K562 (cell line): ENCODE results near the gene BNIPL. TPM values are rescaled to one million over a fixed set of nuclear protein-coding genes. Genes with fewer than 3 reads are reported as not detected.

ENCODE experiments used
- BACH1 ChIP-seq: fragments of 200-800 bp; sonication (Bioruptor generic); IDR thresholded peaks from 2 replicates; pipeline ENCODE4 v1.6.1; 2016; ENCODE audit warnings: missing genetic modification characterization, missing compliant biosample characterization
- KDM5B ChIP-seq: fragments of 200-600 bp; sonication (generic); IDR thresholded peaks from 2 replicates; pipeline ENCODE4 v1.6.1; 2012; ENCODE audit warnings: low read depth, mild to moderate bottlenecking, moderate library complexity, low read length, control low read depth, inconsistent platforms; ENCODE audit not compliant: insufficient replicate concordance
- MTA2 ChIP-seq: fragments of 450-650 bp; IDR thresholded peaks from 2 replicates; pipeline ENCODE4 v1.6.1; 2016; ENCODE audit warnings: low read depth
- NFRKB ChIP-seq: fragments of 450-650 bp; IDR thresholded peaks from 2 replicates; pipeline ENCODE4 v1.6.1; 2016; ENCODE audit warnings: low read depth
- NR1H2 ChIP-seq: sonication (generic); formaldehyde crosslinking; IDR thresholded peaks from 2 replicates; pipeline ENCODE4 v1.4.0; 2020; ENCODE audit warnings: mild to moderate bottlenecking, missing genetic modification reagents
- RBBP5 ChIP-seq: fragments of 200-600 bp; sonication (generic); IDR thresholded peaks from 2 replicates; pipeline ENCODE4 v1.6.1; 2012; ENCODE audit warnings: borderline replicate concordance, mild to moderate bottlenecking, low read length, control low read depth, inconsistent platforms; ENCODE audit not compliant: insufficient read depth, poor library complexity, severe bottlenecking
- SMARCA5 ChIP-seq: fragments of 450-650 bp; IDR thresholded peaks from 2 replicates; pipeline ENCODE4 v1.6.1; 2016
- SMARCB1 ChIP-seq: IDR thresholded peaks from 2 replicates; pipeline ENCODE4 v1.6.1; 2011; ENCODE audit warnings: improper control_type of control experiment, low read depth; ENCODE audit not compliant: insufficient read length
- ZFX ChIP-seq: sonication (generic); formaldehyde crosslinking; IDR thresholded peaks from 2 replicates; pipeline ENCODE4 v1.8.0; 2022; ENCODE audit warnings: mild to moderate bottlenecking, missing genetic modification reagents, moderate library complexity
- polyA plus RNA-seq, 8 experiments: library from polyadenylated mRNA; depleted of rRNA in 4 of 8; stranded (reverse) in 5 of 8; unstranded in 3 of 8; fragments of >200 nt; fragmentation: Nextera tagmentation in 2 of 8; fragmentation: Illumina TruSeq in 1 of 8; extraction: Ambion mirVana in 2 of 8; extraction: Trizol in 1 of 8; gene quantifications; 2 replicates each; pipeline versions ENCODE4 v1.2.1 to v1.2.3, GENCODE V29; 2011 to 2014; ENCODE audit warnings: inconsistent platforms in 1 of 8, missing spikeins in 1 of 8
- total RNA-seq, 7 experiments: library from RNA; depleted of rRNA in 6 of 7; stranded (reverse); fragments of >200 nt in 6 of 7; fragmentation: Illumina TruSeq in 2 of 7; extraction: Trizol in 2 of 7; gene quantifications; 2 replicates each; pipeline versions ENCODE4 v1.2.1 to v1.2.3, GENCODE V29; 2011 to 2021; ENCODE audit warnings: low replicate concordance in 1 of 7
- TF ChIP-seq, protein P1 (sequence below): fragments of 200-400 bp; formaldehyde crosslinking; IDR thresholded peaks from 2 replicates; pipeline ENCODE4 v1.6.1; 2017; ENCODE audit warnings: mild to moderate bottlenecking, low read depth, low read length, moderate library complexity
- TF ChIP-seq, protein P2 (sequence below): fragments of 250-450 bp; sonication (Bioruptor Pico); IDR thresholded peaks from 2 replicates; pipeline ENCODE4 v1.9.0; 2021; ENCODE audit warnings: mild to moderate bottlenecking
- TF ChIP-seq, protein P3 (sequence below): IDR thresholded peaks from 2 replicates; pipeline ENCODE4 v1.6.1; 2016; ENCODE audit warnings: missing genetic modification characterization, missing compliant biosample characterization

Gene BNIPL
- total and polyA plus RNA-seq, 9 of the 15 experiments (the other 6 are each of a cell fraction or from before 2014, with no cell fraction given): 0.08 to 1.4 (median 0.68) TPM

DNA sequence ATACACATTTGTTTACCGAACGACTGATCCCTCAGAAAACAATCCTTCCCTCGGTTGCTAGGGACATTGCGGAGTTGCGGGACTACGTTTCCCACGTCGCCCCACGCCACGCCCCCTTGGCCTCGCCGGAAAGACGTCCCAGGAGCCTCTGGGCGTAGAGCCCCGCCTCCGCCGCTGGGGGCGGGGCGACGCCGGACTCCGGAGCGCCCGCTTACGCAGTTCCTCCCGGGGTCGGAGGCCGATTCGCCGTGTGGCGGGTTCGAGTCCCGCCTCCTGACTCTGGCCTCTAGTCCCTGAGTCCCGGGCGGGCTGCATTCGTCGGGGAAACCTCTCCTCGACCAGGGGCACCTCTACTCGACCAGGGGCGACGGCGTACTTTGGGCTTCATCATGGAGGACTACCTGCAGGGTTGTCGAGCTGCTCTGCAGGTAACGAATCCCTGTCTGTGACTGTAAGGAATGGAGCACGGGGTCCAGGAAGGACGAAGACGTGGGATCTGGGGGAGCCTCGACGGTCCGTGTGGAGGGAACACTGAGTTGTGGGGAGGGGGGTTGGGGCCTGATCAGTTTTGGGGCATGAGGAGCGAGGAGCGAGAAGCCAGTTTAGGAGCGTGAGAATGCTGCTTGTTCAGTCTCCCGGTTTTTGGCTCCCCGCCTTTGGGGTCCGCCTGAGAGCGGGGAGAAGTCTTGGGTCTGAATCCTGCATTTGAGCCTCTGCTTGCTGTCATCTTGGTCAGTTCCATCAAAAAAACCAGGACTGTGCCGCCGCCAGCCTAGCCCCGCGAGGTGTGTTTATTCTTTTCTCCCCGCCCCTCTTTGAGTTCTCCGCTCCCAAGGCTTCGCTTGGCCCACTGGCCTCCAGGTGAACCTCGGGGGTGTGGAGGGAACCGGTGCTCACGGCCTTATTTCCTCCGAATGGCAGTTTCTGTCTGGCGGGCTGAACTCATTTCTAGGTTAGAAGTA, 27.9 kb upstream of the BNIPL start, which contains the start of gene PRUNE1 (continued):
- peak; percentile 66; the same call in 1 of the 2 replicates for TF ChIP-seq SMARCA5
- TF ChIP-seq, protein P1, sequence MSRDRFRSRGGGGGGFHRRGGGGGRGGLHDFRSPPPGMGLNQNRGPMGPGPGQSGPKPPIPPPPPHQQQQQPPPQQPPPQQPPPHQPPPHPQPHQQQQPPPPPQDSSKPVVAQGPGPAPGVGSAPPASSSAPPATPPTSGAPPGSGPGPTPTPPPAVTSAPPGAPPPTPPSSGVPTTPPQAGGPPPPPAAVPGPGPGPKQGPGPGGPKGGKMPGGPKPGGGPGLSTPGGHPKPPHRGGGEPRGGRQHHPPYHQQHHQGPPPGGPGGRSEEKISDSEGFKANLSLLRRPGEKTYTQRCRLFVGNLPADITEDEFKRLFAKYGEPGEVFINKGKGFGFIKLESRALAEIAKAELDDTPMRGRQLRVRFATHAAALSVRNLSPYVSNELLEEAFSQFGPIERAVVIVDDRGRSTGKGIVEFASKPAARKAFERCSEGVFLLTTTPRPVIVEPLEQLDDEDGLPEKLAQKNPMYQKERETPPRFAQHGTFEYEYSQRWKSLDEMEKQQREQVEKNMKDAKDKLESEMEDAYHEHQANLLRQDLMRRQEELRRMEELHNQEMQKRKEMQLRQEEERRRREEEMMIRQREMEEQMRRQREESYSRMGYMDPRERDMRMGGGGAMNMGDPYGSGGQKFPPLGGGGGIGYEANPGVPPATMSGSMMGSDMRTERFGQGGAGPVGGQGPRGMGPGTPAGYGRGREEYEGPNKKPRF: no peak
- TF ChIP-seq MTA2: 0 out of 2 replicates have a peak, but pooled peaks have one; percentile 20
- TF ChIP-seq, protein P2, sequence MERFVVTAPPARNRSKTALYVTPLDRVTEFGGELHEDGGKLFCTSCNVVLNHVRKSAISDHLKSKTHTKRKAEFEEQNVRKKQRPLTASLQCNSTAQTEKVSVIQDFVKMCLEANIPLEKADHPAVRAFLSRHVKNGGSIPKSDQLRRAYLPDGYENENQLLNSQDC (CRISPR knock-in tag): no peak
- no peak for TF ChIP-seq NR1H2
- no peak for TF ChIP-seq BACH1 (tag)
- peak; percentile 58 for TF ChIP-seq KDM5B
- peak; percentile 41; the same call in 1 of the 2 replicates for TF ChIP-seq NFRKB
- TF ChIP-seq RBBP5: peak; percentile 66
- no peak for TF ChIP-seq SMARCB1
- TF ChIP-seq, protein P3, sequence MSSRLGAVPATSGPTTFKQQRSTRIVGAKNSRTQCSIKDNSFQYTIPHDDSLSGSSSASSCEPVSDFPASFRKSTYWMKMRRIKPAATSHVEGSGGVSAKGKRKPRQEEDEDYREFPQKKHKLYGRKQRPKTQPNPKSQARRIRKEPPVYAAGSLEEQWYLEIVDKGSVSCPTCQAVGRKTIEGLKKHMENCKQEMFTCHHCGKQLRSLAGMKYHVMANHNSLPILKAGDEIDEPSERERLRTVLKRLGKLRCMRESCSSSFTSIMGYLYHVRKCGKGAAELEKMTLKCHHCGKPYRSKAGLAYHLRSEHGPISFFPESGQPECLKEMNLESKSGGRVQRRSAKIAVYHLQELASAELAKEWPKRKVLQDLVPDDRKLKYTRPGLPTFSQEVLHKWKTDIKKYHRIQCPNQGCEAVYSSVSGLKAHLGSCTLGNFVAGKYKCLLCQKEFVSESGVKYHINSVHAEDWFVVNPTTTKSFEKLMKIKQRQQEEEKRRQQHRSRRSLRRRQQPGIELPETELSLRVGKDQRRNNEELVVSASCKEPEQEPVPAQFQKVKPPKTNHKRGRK (tag): no peak
- peak; percentile 71 for TF ChIP-seq ZFX (CRISPR knock-in tag)
